GM19463 (cell line): ENCODE data around the gene UPK3BL1.
"Not testable (repeated sequence)": the region's sequence is repeated elsewhere in the genome, so short reads cannot be mapped to it uniquely, and the experiment has no call there.

ENCODE experiments used
- ATAC-seq: cut with Tn5 transposase; IDR thresholded peaks from one replicate; pipeline ENCODE4 v1.9.1; 2021; ENCODE audit warnings: mild to moderate bottlenecking, moderate library complexity; ENCODE audit not compliant: unreplicated experiment

Gene UPK3BL1, protein sequence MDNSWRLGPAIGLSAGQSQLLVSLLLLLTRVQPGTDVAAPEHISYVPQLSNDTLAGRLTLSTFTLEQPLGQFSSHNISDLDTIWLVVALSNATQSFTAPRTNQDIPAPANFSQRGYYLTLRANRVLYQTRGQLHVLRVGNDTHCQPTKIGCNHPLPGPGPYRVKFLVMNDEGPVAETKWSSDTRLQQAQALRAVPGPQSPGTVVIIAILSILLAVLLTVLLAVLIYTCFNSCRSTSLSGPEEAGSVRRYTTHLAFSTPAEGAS

GRCh38 chr7:102642691-102643090 lies at the start of gene UPK3BL1:
TSS of gene UPK3BL1 (minus strand) at chr7:102642791. CDS start at chr7:102642741, 50 bp downstream.
- not testable (repeated sequence) for ATAC-seq

DNA sequence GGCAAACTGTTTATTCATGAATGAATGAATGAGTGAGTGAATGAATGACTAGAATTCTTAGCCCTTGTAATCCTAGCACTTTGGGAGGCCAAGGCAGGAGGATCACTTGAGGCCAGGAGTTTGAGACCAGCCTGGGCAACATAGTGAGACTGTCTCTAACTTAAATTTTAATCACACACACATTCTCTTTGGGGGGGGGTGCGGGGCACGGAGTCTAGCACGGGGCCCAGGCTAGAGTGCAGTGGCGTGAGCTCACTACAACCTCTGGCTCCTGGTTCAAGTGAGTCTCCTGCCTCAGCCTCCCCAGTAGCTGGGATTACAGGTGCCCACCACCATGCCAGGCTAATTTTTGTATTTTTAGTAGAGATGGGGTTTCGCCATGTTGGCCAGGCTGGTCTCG lies 48.0 kb upstream of the UPK3BL1 start:
- ATAC-seq: not testable (repeated sequence)

- peak; percentile 67 for ATAC-seq
Measured at GRCh38 chr7:102689436-102690282, 47.1 kb upstream of the UPK3BL1 start.

GRCh38 chr7:102688299-102689036 lies 45.9 kb upstream of the UPK3BL1 start:
- ATAC-seq: peak; percentile 72

DNA sequence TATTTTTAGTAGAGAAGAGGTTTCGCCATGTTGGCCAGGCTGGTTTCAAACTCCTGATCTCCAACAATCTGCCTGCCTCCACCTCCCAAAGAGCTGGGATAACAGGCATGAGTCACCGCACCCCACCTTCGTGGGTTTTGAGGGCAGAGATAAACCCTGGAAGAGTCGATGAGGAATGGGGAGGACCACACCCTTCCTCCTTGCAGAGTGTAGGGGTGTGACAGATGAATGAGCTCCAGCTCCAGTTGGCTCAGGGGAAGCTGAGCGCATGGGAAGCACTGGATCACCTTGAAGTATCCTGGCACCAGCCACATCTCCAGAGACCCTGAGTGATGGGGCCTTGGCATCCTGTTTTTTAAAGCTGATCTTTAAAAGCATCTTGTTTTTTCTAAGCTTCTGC lies 40.0 kb upstream of the UPK3BL1 start:
- ATAC-seq: not testable (repeated sequence)

- not testable (repeated sequence) for ATAC-seq
Measured at GRCh38 chr7:102680780-102681179, 38.2 kb upstream of the UPK3BL1 start.

DNA sequence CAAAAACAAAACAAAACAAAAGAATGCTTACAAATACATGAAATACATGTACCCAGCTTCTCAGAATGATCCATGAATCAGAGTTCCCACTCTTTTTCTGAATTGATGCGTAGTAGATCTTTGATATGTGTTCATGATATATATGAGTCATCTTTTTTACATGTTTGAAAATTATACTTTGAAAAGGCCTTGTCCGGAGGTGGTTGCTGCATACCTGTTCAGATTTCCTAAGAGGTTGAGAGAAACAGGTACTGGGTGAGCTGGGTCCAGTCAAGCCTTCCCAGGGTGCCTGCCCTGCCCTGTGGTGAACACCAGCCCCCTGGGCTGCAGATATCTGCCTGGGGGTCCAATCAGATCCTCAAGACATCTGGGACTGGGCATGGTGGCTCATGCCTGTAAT lies 33.0 kb upstream of the UPK3BL1 start:
- ATAC-seq: not testable (repeated sequence)

DNA sequence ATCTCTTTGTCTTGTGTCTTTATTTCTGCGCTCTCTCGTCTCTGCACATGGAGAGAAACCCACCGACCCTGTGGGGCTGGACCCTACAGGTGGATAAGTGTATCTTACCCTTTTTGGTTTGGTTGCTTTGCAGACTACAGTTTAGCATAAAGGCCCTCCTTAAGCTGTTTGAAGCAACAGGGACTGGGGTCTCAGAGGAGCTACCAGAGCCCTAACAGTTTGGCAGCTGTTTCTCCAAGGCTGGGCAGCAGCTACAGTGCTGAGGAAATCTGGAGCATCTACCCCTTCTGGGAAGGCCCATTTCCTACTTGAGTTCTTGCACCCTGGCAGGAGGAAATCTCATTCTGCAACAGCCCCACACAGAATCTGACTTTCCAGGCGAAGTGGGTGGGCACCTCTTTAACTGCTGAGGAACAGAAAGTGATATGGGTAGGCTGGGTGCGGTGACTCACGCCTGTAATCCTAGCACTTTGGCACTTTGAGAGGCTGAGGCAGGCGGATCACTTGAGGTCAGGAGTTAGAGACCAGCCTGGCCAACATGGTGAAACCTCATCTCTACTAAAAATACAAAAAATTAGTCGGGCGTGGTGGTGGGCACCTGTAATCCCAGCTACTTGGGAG lies 31.0 kb upstream of the UPK3BL1 start:
- ATAC-seq: not testable (repeated sequence)

DNA sequence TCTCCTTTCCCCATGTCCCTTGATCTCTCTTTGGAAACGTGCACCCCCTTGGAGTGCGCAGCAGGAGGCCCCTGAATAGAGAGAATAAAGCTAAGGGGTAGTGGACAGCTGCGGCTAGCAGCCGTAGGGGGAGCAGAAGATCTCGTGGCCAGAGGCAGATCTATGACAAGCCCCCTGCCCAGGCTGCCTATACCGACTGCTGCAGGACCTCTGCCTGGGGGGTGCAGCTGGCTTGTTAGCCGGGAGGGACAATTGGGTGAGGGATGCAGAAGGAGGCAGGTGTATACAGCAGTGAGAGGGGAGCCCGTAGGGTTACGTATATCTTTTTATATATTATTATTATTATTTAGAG lies 29.3 kb upstream of the UPK3BL1 start:
- peak; percentile 27 for ATAC-seq

DNA sequence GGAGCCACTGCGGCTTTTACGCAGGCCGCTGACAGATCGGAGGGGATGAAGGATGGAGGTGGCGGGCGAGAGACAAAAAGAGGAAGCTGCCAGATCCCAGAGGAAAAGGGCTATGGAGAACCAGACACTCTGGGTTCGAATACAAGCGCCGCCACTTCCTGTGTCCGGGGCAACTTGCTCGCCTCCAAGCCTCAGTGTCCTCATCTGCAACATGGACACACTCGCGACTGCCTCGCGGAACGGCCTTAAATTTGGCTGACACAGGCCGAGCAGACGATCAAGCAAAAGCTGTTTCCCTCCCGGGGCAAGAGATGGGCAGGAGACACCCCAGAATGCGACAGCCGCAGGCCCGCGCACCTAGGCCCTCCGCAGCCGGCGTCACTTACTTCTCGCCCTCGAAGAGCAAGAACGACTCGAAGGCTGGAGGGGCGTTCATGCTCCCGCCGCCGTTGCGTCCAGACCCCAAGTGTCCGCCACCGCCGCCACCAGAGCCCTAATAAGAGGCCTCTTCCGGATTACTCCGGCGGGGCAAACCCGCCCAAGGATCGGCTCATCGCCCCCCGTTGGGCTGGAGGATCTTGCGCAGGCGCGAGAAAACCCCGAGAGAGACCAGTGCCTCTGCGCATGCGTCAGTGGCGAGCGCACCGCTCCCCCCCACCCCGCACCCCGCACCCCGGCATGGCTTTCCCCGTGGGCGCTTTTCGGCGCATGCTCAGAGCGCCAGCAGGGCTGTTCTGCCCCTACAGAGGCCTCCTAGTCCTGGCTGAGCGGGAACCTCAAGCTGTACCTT lies 28.8 kb upstream of the UPK3BL1 start, which contains the start of gene POLR2J2:
Gene POLR2J2 (minus strand): TSS at position 498 of the 790 bp plus-strand sequence. CDS start 62 bp downstream, at position 436.
- ATAC-seq: peak; percentile 81

GRCh38 chr7:102667523-102667922 lies 24.9 kb upstream of the UPK3BL1 start:
- ATAC-seq: not testable (repeated sequence)

- ATAC-seq: not testable (repeated sequence)
Measured at GRCh38 chr7:102666850-102667249, 24.3 kb upstream of the UPK3BL1 start.

DNA sequence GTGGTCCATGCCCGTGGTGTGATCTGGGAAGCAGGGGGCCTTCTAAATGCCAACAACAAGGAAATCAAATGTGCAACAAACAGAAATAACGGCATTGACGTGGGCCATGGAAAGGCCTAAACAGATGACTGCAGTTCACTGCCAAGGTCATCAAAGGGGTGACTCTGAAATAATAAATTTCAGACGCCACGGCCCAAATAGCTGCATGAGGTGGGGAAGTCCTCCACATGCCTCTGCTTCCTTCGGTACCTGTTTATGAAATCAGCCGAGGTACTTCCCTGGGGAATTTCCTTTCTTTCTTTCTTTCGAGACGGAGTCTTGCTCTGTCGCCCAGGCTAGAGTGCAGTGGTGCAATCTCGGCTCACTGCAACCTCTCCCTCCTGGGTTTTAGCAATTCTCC lies 22.2 kb upstream of the UPK3BL1 start:
- not testable (repeated sequence) for ATAC-seq

- ATAC-seq: not testable (repeated sequence)
Measured at GRCh38 chr7:102649924-102650323, 7.3 kb upstream of the UPK3BL1 start, which contains the start of gene SPDYE2B. TSS of gene SPDYE2B (plus strand) at chr7:102650319. CDS start at chr7:102652349, 2,030 bp downstream.

- not testable (repeated sequence) for ATAC-seq
Measured at GRCh38 chr7:102647813-102648212, 5.2 kb upstream of the UPK3BL1 start.

GRCh38 chr7:102643404-102643803 lies 813 bp upstream of the UPK3BL1 start:
- ATAC-seq: not testable (repeated sequence)

- not testable (repeated sequence) for ATAC-seq
Measured at GRCh38 chr7:102638848-102639247, 3.7 kb downstream of the UPK3BL1 start.

DNA sequence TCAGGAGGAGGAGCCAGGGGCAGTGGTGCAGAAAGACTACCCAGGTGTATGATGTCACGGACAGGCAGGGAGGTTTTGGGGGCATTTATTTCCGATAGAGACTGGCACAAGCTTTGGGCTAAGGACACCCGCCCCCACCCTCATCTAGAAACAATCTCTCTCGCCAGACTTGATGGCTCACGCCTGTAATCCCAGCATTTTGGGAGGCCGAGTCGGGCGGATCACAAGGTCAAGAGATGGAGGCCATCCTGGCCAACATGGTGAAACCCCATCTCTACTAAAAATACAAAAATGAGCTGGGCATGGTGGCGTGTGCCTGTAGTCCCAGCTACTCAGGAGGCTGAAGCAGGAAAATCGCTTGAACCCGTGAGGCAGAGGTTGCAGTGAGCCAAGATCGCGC lies 5.6 kb downstream of the UPK3BL1 start:
- ATAC-seq: not testable (repeated sequence)

- ATAC-seq: not testable (repeated sequence)
Measured at GRCh38 chr7:102635354-102635753, 7.2 kb downstream of the UPK3BL1 start.

- ATAC-seq: not testable (repeated sequence)
Measured at GRCh38 chr7:102634299-102634698, 8.3 kb downstream of the UPK3BL1 start.
